Measurements from ENCODE around the gene OR56B1. TPM values are rescaled to one million over a fixed set of nuclear protein-coding genes. Genes with fewer than 3 reads are reported as not detected.
"Not testable (repeated sequence)": the region's sequence is repeated elsewhere in the genome, so short reads cannot be mapped to it uniquely, and the experiment has no call there.

The OR56B1 gene
- total RNA-seq, 4 donors from 2014 or later, result 0.29 TPM; not detected in 3

DNA sequence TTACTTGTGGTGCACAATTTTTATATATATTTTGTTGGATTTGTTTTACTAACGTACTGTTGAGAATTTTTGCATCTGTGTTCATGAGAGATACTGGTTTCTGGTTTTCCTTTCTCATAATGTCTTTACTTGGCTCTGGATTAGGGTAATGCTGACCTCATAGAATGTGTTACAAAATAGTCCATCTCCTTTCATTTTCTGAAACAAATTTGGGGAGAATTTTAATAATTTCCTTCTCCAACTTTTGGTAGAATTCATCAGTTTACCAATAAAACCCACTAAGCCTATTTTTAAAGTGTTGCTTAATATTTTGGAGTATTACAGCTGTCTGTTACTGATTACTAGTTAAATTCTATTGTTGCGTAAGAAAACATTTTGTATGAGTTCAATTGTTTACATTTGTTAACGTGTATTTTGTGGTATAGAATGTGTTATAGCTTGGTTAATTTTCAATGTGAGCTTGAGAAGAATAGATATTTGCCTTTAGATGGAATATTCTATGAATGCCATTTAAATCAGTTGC lies 35.1 kb upstream of the OR56B1 start:
- TF ChIP-seq POLR2A (IDR thresholded peaks at IDR 0.05), result no peak
- TF ChIP-seq, protein P1, sequence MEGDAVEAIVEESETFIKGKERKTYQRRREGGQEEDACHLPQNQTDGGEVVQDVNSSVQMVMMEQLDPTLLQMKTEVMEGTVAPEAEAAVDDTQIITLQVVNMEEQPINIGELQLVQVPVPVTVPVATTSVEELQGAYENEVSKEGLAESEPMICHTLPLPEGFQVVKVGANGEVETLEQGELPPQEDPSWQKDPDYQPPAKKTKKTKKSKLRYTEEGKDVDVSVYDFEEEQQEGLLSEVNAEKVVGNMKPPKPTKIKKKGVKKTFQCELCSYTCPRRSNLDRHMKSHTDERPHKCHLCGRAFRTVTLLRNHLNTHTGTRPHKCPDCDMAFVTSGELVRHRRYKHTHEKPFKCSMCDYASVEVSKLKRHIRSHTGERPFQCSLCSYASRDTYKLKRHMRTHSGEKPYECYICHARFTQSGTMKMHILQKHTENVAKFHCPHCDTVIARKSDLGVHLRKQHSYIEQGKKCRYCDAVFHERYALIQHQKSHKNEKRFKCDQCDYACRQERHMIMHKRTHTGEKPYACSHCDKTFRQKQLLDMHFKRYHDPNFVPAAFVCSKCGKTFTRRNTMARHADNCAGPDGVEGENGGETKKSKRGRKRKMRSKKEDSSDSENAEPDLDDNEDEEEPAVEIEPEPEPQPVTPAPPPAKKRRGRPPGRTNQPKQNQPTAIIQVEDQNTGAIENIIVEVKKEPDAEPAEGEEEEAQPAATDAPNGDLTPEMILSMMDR (IDR thresholded peaks at IDR 0.05), result no peak
- no peak overlapping the region for H3K4me3 ChIP-seq (ENCODE audit: low read depth, poor library complexity, severe bottlenecking)
- no peak for DNase-seq (ENCODE audit: low spot score in 2 of 2)
- intact Hi-C loops (cut with DNase I; ENCODE audit: low total_unique reads), result no loop called here
- 70 to 72% methylated on average over 3 of the region's 3 CpGs for WGBS, 2 donors

DNA sequence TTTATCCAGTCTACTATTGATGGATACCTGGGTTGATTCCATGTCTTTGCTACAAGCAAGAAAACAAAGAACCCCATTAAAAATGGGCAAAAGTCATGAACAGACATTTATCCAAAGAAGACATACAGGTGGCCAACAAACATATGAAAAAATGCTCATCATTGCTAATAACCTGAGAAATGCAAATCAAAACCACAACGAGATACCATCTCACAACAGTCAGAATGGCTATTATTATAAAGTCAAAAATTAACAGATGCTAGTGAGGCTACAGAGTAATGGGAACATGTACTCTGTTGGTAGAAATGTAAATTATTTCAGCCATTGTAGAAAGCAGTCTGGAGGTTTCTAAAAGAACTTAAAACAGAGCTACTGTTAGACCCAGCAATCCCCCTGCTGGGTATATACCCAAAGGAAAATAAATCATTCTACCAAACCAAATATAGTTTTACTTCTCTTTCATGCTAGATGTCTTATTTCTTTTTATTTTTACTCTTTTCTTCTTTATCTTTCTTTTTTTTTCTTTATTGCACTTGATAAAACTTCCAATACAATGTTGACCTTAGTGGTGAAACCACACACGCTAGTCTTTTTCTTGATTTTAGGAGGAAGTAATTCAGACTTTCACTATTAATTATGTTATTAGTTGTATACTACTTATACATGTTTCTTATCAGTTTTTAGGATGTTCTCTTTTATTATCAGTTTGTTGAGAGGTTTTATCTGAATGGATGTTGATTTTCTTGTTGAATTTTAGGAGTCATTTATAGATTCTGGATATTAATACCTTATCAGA lies 32.3 kb upstream of the OR56B1 start:
- intact Hi-C loops (cut with DNase I; ENCODE audit: low total_unique reads), result no loop called here
- DNase-seq (ENCODE audit: low spot score in 2 of 2), result no peak
- TF ChIP-seq, protein P1 (IDR thresholded peaks at IDR 0.05), result no peak
- TF ChIP-seq POLR2A (IDR thresholded peaks at IDR 0.05), result no peak
- 90% methylated on average over 2 of the region's 2 CpGs for WGBS, 2 donors
- no peak overlapping the region for H3K4me3 ChIP-seq (ENCODE audit: low read depth, poor library complexity, severe bottlenecking)

- WGBS, 2 donors, result 95 to 97% methylated on average over 4 of the region's 4 CpGs
- DNase-seq (ENCODE audit: low spot score in 2 of 2), result no peak
- TF ChIP-seq POLR2A (IDR thresholded peaks at IDR 0.05), result no peak
- TF ChIP-seq, protein P1 (IDR thresholded peaks at IDR 0.05), result no peak
- H3K4me3 ChIP-seq (ENCODE audit: low read depth, poor library complexity, severe bottlenecking), result no peak overlapping the region
- intact Hi-C loops (cut with DNase I; ENCODE audit: low total_unique reads), result no loop called here
Measured at GRCh38 chr11:5705688-5706087, 30.6 kb upstream of the OR56B1 start.

- H3K4me3 ChIP-seq (ENCODE audit: low read depth, poor library complexity, severe bottlenecking), result no peak overlapping the region
- no peak for TF ChIP-seq POLR2A (IDR thresholded peaks at IDR 0.05)
- TF ChIP-seq, protein P1 (IDR thresholded peaks at IDR 0.05), result no peak
- no peak for DNase-seq (ENCODE audit: low spot score in 2 of 2)
- intact Hi-C loops (cut with DNase I; ENCODE audit: low total_unique reads), result no loop called here
- 61 to 75% methylated on average over 1 of the region's 1 CpG for WGBS, 2 donors
Measured at GRCh38 chr11:5712507-5712906, 23.7 kb upstream of the OR56B1 start.

DNA sequence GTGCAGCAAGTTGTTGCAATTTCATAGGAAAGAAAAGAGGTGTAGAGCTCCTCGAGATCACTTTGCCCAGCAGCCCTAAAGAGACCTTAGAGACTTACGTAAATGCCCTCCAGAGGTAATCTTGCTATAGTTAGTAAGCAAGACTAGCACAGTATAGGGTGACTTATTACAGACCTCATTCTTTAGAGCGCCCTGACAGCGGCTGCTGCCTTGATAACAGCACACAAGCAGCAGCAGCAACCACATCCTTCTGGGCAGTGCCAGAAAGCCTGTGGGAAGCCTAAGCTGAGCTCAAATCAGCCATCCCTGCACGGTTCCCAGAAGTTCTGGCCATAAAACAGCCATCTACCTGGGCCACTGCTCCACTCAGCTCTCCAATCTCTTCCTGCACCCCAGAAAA lies 22.6 kb upstream of the OR56B1 start:
- TF ChIP-seq, protein P1 (IDR thresholded peaks at IDR 0.05), result no peak
- intact Hi-C loops (cut with DNase I; ENCODE audit: low total_unique reads), result no loop called here
- no peak overlapping the region for H3K4me3 ChIP-seq (ENCODE audit: low read depth, poor library complexity, severe bottlenecking)
- DNase-seq (ENCODE audit: low spot score in 2 of 2), result no peak
- 76 to 85% methylated on average over 5 of the region's 5 CpGs for WGBS, 2 donors

DNA sequence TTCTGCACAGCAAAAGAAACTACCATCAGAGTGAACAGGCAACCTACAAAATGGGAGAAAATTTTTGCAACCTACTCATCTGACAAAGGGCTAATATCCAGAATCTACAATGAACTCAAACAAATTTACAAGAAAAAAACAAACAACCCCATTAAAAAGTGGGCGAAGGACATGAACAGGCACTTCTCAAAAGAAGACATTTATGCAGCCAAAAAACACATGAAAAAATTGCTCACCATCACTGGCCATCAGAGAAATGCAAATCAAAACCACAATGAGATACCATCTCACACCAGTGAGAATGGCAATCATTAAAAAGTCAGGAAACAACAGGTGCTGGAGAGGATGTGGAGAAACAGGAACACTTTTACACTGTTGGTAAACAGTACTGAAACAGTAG lies 19.7 kb upstream of the OR56B1 start:
- H3K4me3 ChIP-seq (ENCODE audit: low read depth, poor library complexity, severe bottlenecking); DNase-seq (ENCODE audit: low spot score in 2 of 2); intact Hi-C loops (cut with DNase I; ENCODE audit: low total_unique reads): not testable (repeated sequence)
- WGBS, 2 donors, result 50 to 91% methylated on average over 1 of the region's 1 CpG

Data from lower leg skin (tissue), 4 donors.